SK-N-DZ (cell line): ENCODE measurements around the gene MESP2. TPM values are rescaled to one million over a fixed set of nuclear protein-coding genes. Genes with fewer than 3 reads are reported as not detected.
A peak's percentile ranks its signal among the peaks of the same experiment; 100 is the strongest.

ENCODE experiments used
- DNase-seq: peaks from one replicate; pipeline ENCODE4 v3.0.0-alpha.2; 2015; ENCODE audit warnings: low spot score
- polyA plus RNA-seq, 2 experiments: library from polyadenylated mRNA; depleted of rRNA; stranded (reverse); fragments of >200 nt; gene quantifications; 2 replicates each; pipeline ENCODE4 v1.2.3, GENCODE V29; 2014

The MESP2 gene
- polyA plus RNA-seq (2014; cell fraction: cytosol; rRNA removed), result not detected in 2 replicates
- not detected in 2 replicates for polyA plus RNA-seq (2014; cell fraction: nucleus; rRNA removed)

- peak; percentile 84 for DNase-seq
These were observed at the start of gene MESP2 for GRCh38 chr15:89776274-89777072. Gene MESP2, plus strand, starts transcription at chr15:89776332. Its CDS starts 26 bp downstream, at chr15:89776358.

- no peak for DNase-seq
These were observed 47.9 kb upstream of the MESP2 start for GRCh38 chr15:89728254-89728653.

GRCh38 chr15:89731275-89731674 is 44.9 kb upstream of the MESP2 start:
- DNase-seq, result no peak

GRCh38 chr15:89732451-89733172 is 43.5 kb upstream of the MESP2 start:
- no peak for DNase-seq

GRCh38 chr15:89735773-89736172 is 40.4 kb upstream of the MESP2 start:
- no peak for DNase-seq

GRCh38 chr15:89740137-89740536 is 36.0 kb upstream of the MESP2 start:
- DNase-seq, result peak; percentile 77

GRCh38 chr15:89743011-89743410 is 33.1 kb upstream of the MESP2 start:
- no peak for DNase-seq

- no peak for DNase-seq
These were observed 32.5 kb upstream of the MESP2 start for GRCh38 chr15:89743594-89743993.

- no peak for DNase-seq
These were observed 31.0 kb upstream of the MESP2 start for GRCh38 chr15:89745131-89745530.

GRCh38 chr15:89745768-89746167 is 30.4 kb upstream of the MESP2 start:
- DNase-seq, result no peak

- no peak for DNase-seq
These were observed 29.7 kb upstream of the MESP2 start for GRCh38 chr15:89746386-89746780.

- DNase-seq, result no peak
These were observed 28.1 kb upstream of the MESP2 start for GRCh38 chr15:89747708-89748682.

- no peak for DNase-seq
These were observed 27.1 kb upstream of the MESP2 start for GRCh38 chr15:89749054-89749453.

- no peak for DNase-seq
These were observed 26.6 kb upstream of the MESP2 start for GRCh38 chr15:89749526-89749925.

GRCh38 chr15:89749951-89750559 is 26.1 kb upstream of the MESP2 start:
- DNase-seq, result no peak

GRCh38 chr15:89750560-89751542 is 25.3 kb upstream of the MESP2 start, which contains the start of gene MESP1:
Gene MESP1, minus strand, starts transcription at chr15:89751249. Its CDS starts 18 bp downstream, at chr15:89751231.
- DNase-seq, result peak; percentile 92

GRCh38 chr15:89751748-89752147 is 24.4 kb upstream of the MESP2 start:
- DNase-seq, result no peak

GRCh38 chr15:89753855-89754254 is 22.3 kb upstream of the MESP2 start:
- DNase-seq, result no peak

GRCh38 chr15:89754361-89755154 is 21.6 kb upstream of the MESP2 start:
- no peak for DNase-seq
